Activated CD4-positive, alpha-beta T cell treated with anti-CD3 and anti-CD28 coated beads for 1 hour (primary cell): ENCODE measurements around the gene APCDD1.
"Not testable (repeated sequence)": the region's sequence is repeated elsewhere in the genome, so short reads cannot be mapped to it uniquely, and the experiment has no call there.

Experiments
- DNase-seq: peaks from one replicate; pipeline ENCODE4 v3.0.0-alpha.2; 2020

Gene APCDD1

GRCh38 chr18:10499230-10499629 is 44.8 kb downstream of the APCDD1 start:
- no peak for DNase-seq

GRCh38 chr18:10500038-10500437 is 45.6 kb downstream of the APCDD1 start:
- DNase-seq: no peak

DNA sequence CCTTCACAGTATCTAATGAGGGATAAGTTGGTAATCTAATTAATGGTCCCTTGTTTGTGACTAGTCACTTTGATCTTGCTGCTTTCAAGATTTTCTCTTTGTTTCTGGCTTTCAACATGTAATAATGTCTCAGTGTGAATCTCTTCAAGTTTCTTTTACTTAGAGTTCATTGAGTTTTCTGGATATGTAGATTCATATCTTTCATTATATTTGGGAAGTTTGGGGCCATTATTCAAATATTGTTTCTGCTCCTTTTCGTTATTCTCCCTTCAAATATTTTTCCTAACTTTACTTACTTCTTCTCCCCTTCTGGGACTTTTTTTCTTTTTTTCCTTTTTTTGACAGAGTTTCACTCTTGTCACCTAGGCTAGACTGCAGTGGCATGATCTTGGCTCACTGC is 50.3 kb downstream of the APCDD1 start:
- DNase-seq: no peak

- DNase-seq: not testable (repeated sequence)
Measured at GRCh38 chr18:10505892-10506291, 51.5 kb downstream of the APCDD1 start.

- no peak for DNase-seq
Measured at GRCh38 chr18:10508591-10508990, 54.2 kb downstream of the APCDD1 start.

DNA sequence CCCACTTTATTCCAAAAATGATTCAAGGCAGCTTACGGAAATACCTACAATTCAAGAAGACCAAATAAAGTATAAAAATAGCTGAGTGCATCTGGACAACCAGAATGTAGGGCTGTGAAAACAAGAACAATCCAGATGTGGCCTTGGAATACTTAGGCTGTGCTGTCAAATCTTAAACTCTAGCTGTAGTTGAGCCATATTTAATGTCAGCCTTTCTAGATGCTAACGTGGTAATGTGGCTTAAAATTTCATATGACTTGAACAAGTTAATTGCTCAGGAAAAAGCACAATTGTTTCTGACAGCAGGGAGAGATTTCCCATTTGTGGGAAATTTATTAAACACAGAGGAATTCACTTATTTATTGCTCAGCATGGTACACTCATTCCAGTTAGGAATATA is 56.8 kb downstream of the APCDD1 start:
- DNase-seq: no peak

DNA sequence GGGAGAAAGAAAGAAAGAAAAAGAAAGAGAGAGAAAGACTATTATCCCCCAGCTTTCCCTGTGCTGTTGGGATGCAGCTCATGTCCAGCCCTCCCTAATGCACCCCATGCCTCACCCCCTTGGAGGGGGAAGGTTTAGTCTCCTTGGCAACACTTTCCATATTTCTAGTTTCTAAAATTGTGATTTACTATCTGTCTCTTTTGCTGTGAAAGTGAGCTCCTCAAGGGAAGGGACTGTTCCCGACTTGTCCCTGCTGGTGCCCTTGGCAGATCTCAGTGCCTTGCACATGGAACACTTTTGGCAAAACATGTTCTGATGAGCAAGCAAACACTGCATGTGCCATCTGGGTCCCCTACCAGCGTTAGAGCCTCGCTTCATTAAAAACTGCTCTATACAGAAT is 59.6 kb downstream of the APCDD1 start:
- DNase-seq: no peak

- no peak for DNase-seq
Measured at GRCh38 chr18:10514601-10515000, 60.2 kb downstream of the APCDD1 start.

GRCh38 chr18:10515456-10515855 is 61.0 kb downstream of the APCDD1 start:
- no peak for DNase-seq

DNA sequence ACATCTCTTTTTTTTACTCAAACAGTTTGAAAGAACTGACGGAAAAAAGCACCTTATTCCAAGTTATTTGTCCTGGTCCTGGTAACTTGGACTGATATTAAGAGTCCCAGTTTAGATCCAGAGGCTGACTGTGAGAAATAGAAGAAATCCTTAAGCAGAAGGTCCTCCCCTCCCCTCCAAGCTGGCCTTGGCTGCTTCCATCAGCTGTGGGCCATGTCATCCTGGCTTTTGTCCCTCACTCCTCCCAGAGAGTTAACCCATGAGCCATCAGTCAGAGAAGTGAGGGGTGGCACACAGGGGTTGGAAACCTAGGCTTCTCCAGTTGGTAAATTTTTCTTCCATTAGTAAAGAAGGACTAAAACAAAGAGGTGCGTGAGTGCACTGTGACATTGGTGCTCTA is 61.6 kb downstream of the APCDD1 start:
- no peak for DNase-seq

DNA sequence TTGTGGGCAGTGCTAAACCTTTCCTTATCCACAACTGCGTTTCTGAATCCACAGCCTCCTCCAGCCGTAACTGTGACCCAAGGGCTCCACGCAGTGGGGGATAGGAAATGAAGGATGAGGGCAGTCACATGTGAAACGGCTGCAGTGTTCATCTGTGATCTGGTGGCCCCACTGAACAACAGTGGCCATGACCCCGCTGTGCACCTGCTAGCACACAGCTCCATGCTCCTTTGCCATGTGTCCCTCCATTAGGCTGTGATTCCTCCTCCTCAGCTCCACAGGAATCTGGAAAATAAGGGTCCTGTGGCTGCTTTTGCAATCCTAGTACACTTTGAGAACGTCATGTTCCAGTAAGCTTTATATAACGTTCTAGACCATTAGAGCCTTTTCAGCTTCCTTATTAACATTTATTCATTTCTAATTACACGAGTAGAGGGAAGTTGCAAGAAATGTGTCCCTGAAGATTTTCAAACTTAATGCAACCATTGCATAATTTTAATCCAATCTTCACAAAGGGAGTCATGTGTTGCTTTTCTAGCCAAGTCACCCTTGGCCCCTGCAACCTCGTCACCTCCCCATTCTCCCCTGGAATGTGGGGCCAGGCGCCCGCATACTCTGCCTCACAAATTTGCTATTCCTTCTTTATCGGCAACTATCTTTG is 64.3 kb downstream of the APCDD1 start:
- DNase-seq: no peak

DNA sequence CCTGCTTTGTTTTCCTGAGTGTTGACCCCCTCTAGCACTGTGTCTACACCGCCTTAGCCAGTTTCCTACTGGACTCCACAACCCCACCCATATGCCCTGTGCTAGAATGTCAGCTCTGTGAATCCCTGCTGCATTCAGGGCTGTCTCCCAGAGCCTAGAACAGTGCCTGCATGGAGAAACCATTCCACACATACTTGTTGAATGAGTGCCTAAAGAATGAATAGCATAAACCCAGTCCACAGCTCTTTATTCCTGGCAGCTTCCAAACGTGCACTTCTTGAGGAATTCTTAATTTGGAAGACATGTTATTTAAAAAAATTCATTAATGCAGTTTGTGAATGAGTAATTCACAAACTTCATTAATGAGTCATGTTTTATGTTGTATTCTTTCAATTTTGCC is 64.9 kb downstream of the APCDD1 start:
- no peak for DNase-seq

DNA sequence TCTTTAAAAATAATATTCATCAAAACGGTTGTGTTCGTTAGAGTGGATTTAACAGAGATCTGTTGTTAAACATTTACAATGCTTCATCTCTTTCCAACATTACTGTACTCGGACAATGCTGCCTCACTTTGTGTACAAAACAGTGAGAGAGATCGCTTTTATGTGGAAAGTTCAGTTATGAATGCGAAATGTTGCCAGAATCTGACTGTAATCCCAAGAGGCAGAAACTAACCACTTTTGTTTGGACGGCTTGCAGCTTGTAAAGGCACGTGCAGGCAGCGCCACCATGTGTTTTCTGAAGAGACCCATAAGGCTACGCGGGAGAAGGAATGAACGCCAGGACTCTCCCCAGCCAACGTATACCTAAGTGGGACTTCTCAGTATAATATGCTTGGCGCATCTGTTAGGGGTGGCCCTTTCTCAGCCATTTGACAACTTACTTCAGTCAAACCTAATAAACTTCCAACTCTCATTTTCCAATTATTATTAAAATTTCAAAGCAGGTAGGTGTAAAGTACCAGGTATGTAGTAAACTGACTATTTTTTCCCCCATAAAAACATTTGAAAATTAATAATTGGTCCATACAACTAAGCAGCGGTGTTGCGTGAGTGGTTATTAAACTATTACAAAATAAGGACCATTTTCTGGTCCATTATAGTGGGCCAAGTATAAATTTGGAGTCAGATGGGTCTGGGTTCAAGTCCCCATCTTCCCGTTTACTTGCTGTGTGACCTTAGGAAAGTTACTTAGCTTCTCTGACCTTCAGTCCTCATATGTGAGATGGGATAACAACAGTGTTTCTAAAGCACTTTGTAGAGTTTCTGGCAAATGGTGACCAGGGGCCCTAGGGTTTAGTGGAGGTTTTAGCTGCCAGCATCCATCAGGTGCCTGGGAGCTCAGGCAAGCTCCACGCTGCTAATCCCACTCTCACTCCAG is 65.8 kb downstream of the APCDD1 start:
- peak; percentile 28 for DNase-seq

DNA sequence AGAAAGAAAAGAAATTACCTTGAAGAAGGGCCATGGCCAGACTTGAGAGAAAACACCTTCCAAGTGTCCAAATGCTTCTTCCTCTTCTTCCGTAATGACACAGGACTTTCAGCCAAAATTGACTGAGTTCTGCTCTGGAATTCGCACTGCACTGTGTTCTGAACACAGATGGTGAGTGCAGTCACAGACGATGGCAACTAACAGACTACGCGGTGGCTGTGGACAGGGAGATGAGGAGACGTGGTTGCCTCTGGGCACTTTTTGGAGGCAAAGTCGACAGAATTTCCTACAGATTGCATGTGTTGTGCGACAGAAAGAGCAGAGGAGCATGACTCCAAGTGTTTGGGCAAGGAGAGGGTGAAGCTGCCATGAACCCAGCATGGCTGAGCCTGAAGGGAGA is 67.1 kb downstream of the APCDD1 start:
- DNase-seq: no peak

GRCh38 chr18:10522574-10522973 is 68.1 kb downstream of the APCDD1 start:
- DNase-seq: no peak

GRCh38 chr18:10523544-10523943 is 69.1 kb downstream of the APCDD1 start:
- DNase-seq: no peak

- no peak for DNase-seq
Measured at GRCh38 chr18:10524507-10525370, 70.3 kb downstream of the APCDD1 start.

- no peak for DNase-seq
Measured at GRCh38 chr18:10525371-10525691, 70.9 kb downstream of the APCDD1 start.

GRCh38 chr18:10525697-10526560 is 71.5 kb downstream of the APCDD1 start, which contains the start of gene NAPG:
Gene NAPG, plus strand, starts transcription at chr18:10526027. Its CDS starts 76 bp downstream, at chr18:10526103.
- peak; percentile 87 for DNase-seq

DNA sequence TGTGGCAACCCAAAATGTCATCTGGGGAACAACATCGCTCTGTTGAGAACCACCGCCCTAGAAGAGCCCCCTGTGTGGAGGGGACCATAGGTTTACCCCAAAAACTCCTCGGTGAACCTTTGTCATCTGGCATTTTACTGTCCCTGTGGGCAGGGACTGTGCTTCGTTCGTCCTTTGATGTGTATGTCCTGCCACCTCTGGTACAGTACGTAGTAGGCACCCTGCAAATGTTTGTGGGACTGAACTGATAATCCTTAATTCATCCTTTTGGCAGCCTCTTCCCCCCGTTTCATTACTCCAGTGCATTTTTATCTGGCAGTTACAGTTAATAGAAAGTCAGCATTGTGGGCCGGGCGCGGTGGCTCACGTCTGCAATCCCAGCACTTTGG is 72.1 kb downstream of the APCDD1 start:
- DNase-seq: no peak

- DNase-seq: no peak
Measured at GRCh38 chr18:10528439-10528838, 74.0 kb downstream of the APCDD1 start.

DNA sequence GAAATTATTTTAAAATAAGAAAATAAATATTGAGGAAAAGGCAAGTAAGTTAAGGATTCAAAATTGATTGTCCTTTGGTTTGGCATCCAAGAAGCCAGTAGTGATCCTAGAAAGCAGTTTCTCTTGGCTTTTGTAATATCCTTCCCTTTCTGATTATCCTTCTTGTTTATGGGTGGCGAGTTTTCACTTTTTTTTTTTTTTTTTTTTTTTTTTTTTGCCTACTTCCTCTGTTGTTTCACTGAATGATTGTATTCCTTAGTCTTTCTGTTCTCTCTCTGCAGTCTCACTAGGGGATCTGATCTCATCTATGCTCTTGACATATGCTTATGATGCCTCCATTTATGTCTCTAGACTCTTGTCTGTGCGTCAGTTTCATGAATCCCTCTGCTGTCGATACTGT is 75.6 kb downstream of the APCDD1 start:
- no peak for DNase-seq
